ENCODE data around the gene RASGRF1. TPM values are rescaled to one million over a fixed set of nuclear protein-coding genes. Genes with fewer than 3 reads are reported as not detected.
A peak's percentile ranks its signal among the peaks of the same experiment; 100 is the strongest.

RASGRF1 gene
- total and polyA plus RNA-seq, 9 of the 15 experiments (the other 6 are each of a cell fraction or from before 2014, with no cell fraction given) = 0.03 to 0.58 (median 0.06) TPM; not detected in 1

DNA sequence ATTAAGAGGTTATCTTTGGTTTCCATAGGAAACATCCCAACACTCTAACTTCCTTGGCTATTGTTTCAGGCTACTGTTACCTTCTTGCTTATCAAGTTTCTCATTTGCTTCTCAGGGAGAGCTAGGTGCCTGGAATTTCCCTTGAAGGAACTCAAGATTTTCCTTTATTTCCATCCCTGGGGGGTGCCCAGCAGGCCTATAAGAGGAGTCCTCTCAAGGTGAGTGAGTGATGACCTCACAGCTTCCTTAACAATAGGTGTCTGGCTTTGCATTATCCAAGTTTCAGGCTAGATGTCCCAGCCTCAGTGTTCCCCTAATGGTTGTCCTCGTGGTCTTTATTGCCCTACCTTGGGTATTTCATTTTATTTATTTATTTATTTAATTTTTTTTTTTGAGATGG lies 133.6 kb downstream of the RASGRF1 start (continued):
- TF ChIP-seq, protein P1, sequence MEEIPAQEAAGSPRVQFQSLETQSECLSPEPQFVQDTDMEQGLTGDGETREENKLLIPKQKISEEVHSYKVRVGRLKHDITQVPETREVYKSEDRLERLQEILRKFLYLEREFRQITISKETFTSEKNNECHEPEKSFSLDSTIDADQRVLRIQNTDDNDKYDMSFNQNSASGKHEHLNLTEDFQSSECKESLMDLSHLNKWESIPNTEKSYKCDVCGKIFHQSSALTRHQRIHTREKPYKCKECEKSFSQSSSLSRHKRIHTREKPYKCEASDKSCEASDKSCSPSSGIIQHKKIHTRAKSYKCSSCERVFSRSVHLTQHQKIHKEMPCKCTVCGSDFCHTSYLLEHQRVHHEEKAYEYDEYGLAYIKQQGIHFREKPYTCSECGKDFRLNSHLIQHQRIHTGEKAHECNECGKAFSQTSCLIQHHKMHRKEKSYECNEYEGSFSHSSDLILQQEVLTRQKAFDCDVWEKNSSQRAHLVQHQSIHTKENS (CRISPR knock-in tag; IDR thresholded peaks at IDR 0.05) = no peak
- TF ChIP-seq, protein P2, sequence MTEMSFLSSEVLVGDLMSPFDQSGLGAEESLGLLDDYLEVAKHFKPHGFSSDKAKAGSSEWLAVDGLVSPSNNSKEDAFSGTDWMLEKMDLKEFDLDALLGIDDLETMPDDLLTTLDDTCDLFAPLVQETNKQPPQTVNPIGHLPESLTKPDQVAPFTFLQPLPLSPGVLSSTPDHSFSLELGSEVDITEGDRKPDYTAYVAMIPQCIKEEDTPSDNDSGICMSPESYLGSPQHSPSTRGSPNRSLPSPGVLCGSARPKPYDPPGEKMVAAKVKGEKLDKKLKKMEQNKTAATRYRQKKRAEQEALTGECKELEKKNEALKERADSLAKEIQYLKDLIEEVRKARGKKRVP (CRISPR knock-in tag; IDR thresholded peaks at IDR 0.05) = no peak
- TF ChIP-seq CTBP1 (IDR thresholded peaks at IDR 0.05; ENCODE audit: borderline replicate concordance) = no peak
- TF ChIP-seq MCM3 (IDR thresholded peaks at IDR 0.05) = no peak
- no peak for TF ChIP-seq RBM14 (IDR thresholded peaks at IDR 0.05; ENCODE audit: borderline replicate concordance, insufficient read depth, low read depth, low read length)
- no peak for TF ChIP-seq GATA2 (CRISPR knock-in tag; IDR thresholded peaks at IDR 0.05)
- TF ChIP-seq ZBTB1 (CRISPR knock-in tag; IDR thresholded peaks at IDR 0.05; ENCODE audit: borderline replicate concordance, low read depth) = no peak
- no peak for TF ChIP-seq HIVEP1 (CRISPR knock-in tag; IDR thresholded peaks at IDR 0.05)

GRCh38 chr15:78955355-78955754 lies 135.2 kb downstream of the RASGRF1 start:
- DNase-seq (ENCODE audit: extremely low read depth in 1 of 4, low spot score in 3 of 4) (no peak), FAIRE-seq (no peak)
- in situ Hi-C loops (cut with MboI) = no loop called here
- no peak for TF ChIP-seq HMG20B (CRISPR knock-in tag; IDR thresholded peaks at IDR 0.05)
- peak in 1 of 3 experiments; percentile 71 for TF ChIP-seq YY1 (IDR thresholded peaks at IDR 0.05; ENCODE audit: borderline replicate concordance in 1 of 3, control insufficient read depth in 1 of 3, extremely low read depth in 1 of 3, insufficient read depth in 3 of 3, insufficient read length in 1 of 3, insufficient replicate concordance in 2 of 3, low read depth in 1 of 3, low read length in 2 of 3)
- TF ChIP-seq ARID4B (CRISPR knock-in tag; IDR thresholded peaks at IDR 0.05) = no peak
- no peak for TF ChIP-seq NCOR1 (IDR thresholded peaks at IDR 0.05)
- no peak for TF ChIP-seq ZZZ3 (IDR thresholded peaks at IDR 0.05)
- TF ChIP-seq SIRT6 (IDR thresholded peaks at IDR 0.05; ENCODE audit: low read depth, low read length) = no peak
- TF ChIP-seq PCBP2 (IDR thresholded peaks at IDR 0.05; ENCODE audit: low read depth, low read length, poor library complexity, severe bottlenecking) = no peak

More at GRCh38 chr15:78955355-78955754, 135.2 kb downstream of the RASGRF1 start:
- Histone ChIP-seq H3K36me3 (ENCODE audit: control insufficient read depth, insufficient read depth, low read length) (no peaks in the 10 kb centered on the region), H3K27ac (ENCODE audit: extremely low read depth, low read depth, low read length) (no peak overlapping the region), H4K20me1 (replicated peaks; ENCODE audit: control insufficient read depth, insufficient read depth, low read length) (no peaks in the 10 kb centered on the region), H2AFZ (ENCODE audit: low read depth, low read length) (no peak overlapping the region), H3K4me3 (no peak overlapping the region), H3K9me3 (replicated peaks; ENCODE audit: control insufficient read depth, insufficient read depth, low read depth, low read length) (no peaks in the 10 kb centered on the region), H3K4me2 (ENCODE audit: insufficient read depth, low read length) (no peak overlapping the region), H3K9me1 (ENCODE audit: control insufficient read depth, insufficient read depth, low read length) (no peaks in the 10 kb centered on the region), H3K9ac (ENCODE audit: insufficient read depth in 1 of 2, low read depth in 2 of 2, low read length in 2 of 2) (no peak overlapping the region), H3K27me3 (ENCODE audit: control insufficient read depth in 2 of 2, insufficient read depth in 2 of 2, low read length in 2 of 2) (0 out of 5 replicates have a peak, but pooled peaks cover 0 to 3% of the 10 kb centered on the region in 2 experiments), H3K4me1 (replicated peaks in 1 of 2; ENCODE audit: control insufficient read depth in 2 of 2, insufficient read depth in 2 of 2, low read length in 2 of 2) (no peaks in the 10 kb centered on the region; a peak in 1 of 5 replicates), H3K79me2 (ENCODE audit: control insufficient read depth, insufficient read depth, low read length) (no peaks in the 10 kb centered on the region)
- no peak for ATAC-seq
- no TSS peak for BruUV-seq (replicated peaks)
- WGBS (ENCODE audit: insufficient coverage, low coverage, missing lambda C conversion rate) = 43% methylated on average over 5 of the region's 5 CpGs
- ChIA-PET CTCF (ENCODE audit: low intra/inter-chr PET ratio) (no interaction called here), POLR2A (no interaction called here)
- intact Hi-C loops (cut with micrococcal nuclease) = no loop called here
